CD14-positive monocyte (primary cell): ENCODE measurements around the gene SHISAL1. TPM values are rescaled to one million over a fixed set of nuclear protein-coding genes. Genes with fewer than 3 reads are reported as not detected.

Source experiments
- DNase-seq, 3 donors: peaks; one replicate each; pipeline ENCODE4 v3.0.0-alpha.2; 2011 to 2022
- H2AFZ ChIP-seq: 2 replicates; pipeline ENCODE4 v1.6.0; 2012; ENCODE audit warnings: mild to moderate bottlenecking, low read depth, low read length, inconsistent platforms; ENCODE audit not compliant: insufficient read depth, poor library complexity, severe bottlenecking
- H3K27ac ChIP-seq, 2 donors: 1 replicate in 1 of 2; 2 replicates in 1 of 2; pipeline ENCODE4 v1.5.1; 2012 to 2013; ENCODE audit warnings: low read length in 2 of 2, control low read depth in 1 of 2, inconsistent platforms in 1 of 2, low read depth in 1 of 2, mild to moderate bottlenecking in 1 of 2
- H3K27me3 ChIP-seq, 2 donors: one replicate each; pipeline versions ENCODE4 v1.6.0 to v1.6.1; 2011 to 2013; ENCODE audit warnings: low read length in 2 of 2; ENCODE audit not compliant: control insufficient read depth in 2 of 2, insufficient read depth in 2 of 2
- H3K36me3 ChIP-seq, 2 donors: replicated peaks in 1 of 2; 1 replicate in 1 of 2; 2 replicates in 1 of 2; pipeline versions ENCODE4 v1.5.1 to v1.6.1; 2012 to 2013; ENCODE audit warnings: low read length in 2 of 2, control low read depth in 1 of 2, inconsistent platforms in 1 of 2, mild to moderate bottlenecking in 1 of 2; ENCODE audit not compliant: insufficient read depth in 2 of 2, control insufficient read depth in 1 of 2
- H3K4me1 ChIP-seq, 2 donors: 1 replicate in 1 of 2; 2 replicates in 1 of 2; pipeline versions ENCODE4 v1.5.1 to v1.6.1; 2012 to 2013; ENCODE audit warnings: low read length in 2 of 2, control low read depth in 1 of 2, inconsistent platforms in 1 of 2, mild to moderate bottlenecking in 1 of 2, moderate library complexity in 1 of 2; ENCODE audit not compliant: insufficient read depth in 2 of 2, control insufficient read depth in 1 of 2
- H3K4me2 ChIP-seq: replicated peaks from 2 replicates; pipeline ENCODE3; 2012; ENCODE audit warnings: low read length, moderate library complexity, mild to moderate bottlenecking; ENCODE audit not compliant: poor library complexity, severe bottlenecking; ENCODE audit errors: extremely low read depth
- H3K4me3 ChIP-seq, 3 experiments: fragments of 200-600 bp in 1 of 3; sonication (generic) in 1 of 3; replicated peaks in 1 of 3; 1 replicate in 2 of 3; 2 replicates in 1 of 3; pipeline ENCODE4 v1.5.1; 2011 to 2013; ENCODE audit warnings: low read length in 3 of 3, mild to moderate bottlenecking in 3 of 3, control low read depth in 2 of 3, low read depth in 2 of 3, inconsistent platforms in 1 of 3, moderate library complexity in 1 of 3
- H3K79me2 ChIP-seq: 2 replicates; pipeline ENCODE4 v1.6.0; 2012; ENCODE audit warnings: mild to moderate bottlenecking, control low read depth, inconsistent platforms, low read length, moderate library complexity; ENCODE audit not compliant: insufficient read depth
- H3K9ac ChIP-seq: 2 replicates; pipeline ENCODE4 v1.6.0; 2017; ENCODE audit warnings: low read length, mild to moderate bottlenecking; ENCODE audit not compliant: insufficient read depth, poor library complexity, severe bottlenecking
- H3K9me3 ChIP-seq, 2 donors: replicated peaks in 1 of 2; 1 replicate in 1 of 2; 2 replicates in 1 of 2; pipeline versions ENCODE4 v1.5.1 to v1.6.1; 2012 to 2013; ENCODE audit warnings: low read length in 2 of 2, control low read depth in 1 of 2; ENCODE audit not compliant: control insufficient read depth in 1 of 2, insufficient read depth in 1 of 2
- H4K20me1 ChIP-seq: 2 replicates; pipeline ENCODE4 v1.6.0; 2012; ENCODE audit warnings: mild to moderate bottlenecking, low read length, control low read depth, moderate library complexity; ENCODE audit not compliant: insufficient read depth
- H3K27ac Mint-ChIP-seq, 7 donors: one replicate each; pipeline ENCODE4 v1.8.0; 2020; ENCODE audit warnings: mild to moderate bottlenecking in 7 of 7, mixed read lengths in 7 of 7, moderate library complexity in 6 of 7, inconsistent platforms in 2 of 7
- H3K27me3 Mint-ChIP-seq, 3 donors: one replicate each; pipeline ENCODE4 v1.8.0; 2021 to 2022; ENCODE audit warnings: low read depth in 3 of 3, mild to moderate bottlenecking in 3 of 3, mixed read lengths in 3 of 3, moderate library complexity in 3 of 3, inconsistent platforms in 1 of 3
- H3K36me3 Mint-ChIP-seq, 2 donors: one replicate each; pipeline ENCODE4 v1.8.0; 2020; ENCODE audit warnings: mixed read lengths in 2 of 2, inconsistent platforms in 1 of 2, mild to moderate bottlenecking in 1 of 2
- H3K4me1 Mint-ChIP-seq: one replicate; pipeline ENCODE4 v1.8.0; 2020; ENCODE audit warnings: mild to moderate bottlenecking, mixed read lengths
- H3K4me3 Mint-ChIP-seq, 2 donors: one replicate each; pipeline ENCODE4 v1.8.0; 2020; ENCODE audit warnings: mild to moderate bottlenecking in 2 of 2, mixed read lengths in 2 of 2, moderate library complexity in 1 of 2
- H3K9me3 Mint-ChIP-seq, 7 donors: one replicate each; pipeline ENCODE4 v1.8.0; 2020 to 2022; ENCODE audit warnings: mixed read lengths in 7 of 7, mild to moderate bottlenecking in 6 of 7, moderate library complexity in 6 of 7, inconsistent platforms in 2 of 7
- WGBS: methylation state at CpG from one replicate; pipeline ENCODE4 v1.1.5; 2013; ENCODE audit warnings: missing lambda C conversion rate; ENCODE audit not compliant: insufficient coverage; 5-methylcytosine and 5-hydroxymethylcytosine counted together
- intact Hi-C, 2 donors: fragments of 100-400 bp; cut with micrococcal nuclease; formaldehyde crosslinking; loops; one replicate each; pipeline versions ENCODE4 v1.15.0 to v1.15.1; 2023
- polyA plus RNA-seq, 3 donors: library from polyadenylated mRNA; depleted of rRNA in 1 of 3; unstranded in 2 of 3; stranded (reverse) in 1 of 3; fragments of 300-500 nt in 2 of 3; fragments of >200 nt in 1 of 3; fragmentation: Illumina TruSeq in 2 of 3; gene quantifications; 1 replicate in 2 of 3; 2 replicates in 1 of 3; pipeline ENCODE4 v1.2.3, GENCODE V29; 2012 to 2021
- TF ChIP-seq, protein P1 (sequence below): fragments of 200-600 bp; IDR thresholded peaks from one replicate; pipeline ENCODE4 v1.8.0; 2022; ENCODE audit warnings: antibody characterized with exemption, mild to moderate bottlenecking

The SHISAL1 gene
- polyA plus RNA-seq, 3 donors, result not detected

DNA sequence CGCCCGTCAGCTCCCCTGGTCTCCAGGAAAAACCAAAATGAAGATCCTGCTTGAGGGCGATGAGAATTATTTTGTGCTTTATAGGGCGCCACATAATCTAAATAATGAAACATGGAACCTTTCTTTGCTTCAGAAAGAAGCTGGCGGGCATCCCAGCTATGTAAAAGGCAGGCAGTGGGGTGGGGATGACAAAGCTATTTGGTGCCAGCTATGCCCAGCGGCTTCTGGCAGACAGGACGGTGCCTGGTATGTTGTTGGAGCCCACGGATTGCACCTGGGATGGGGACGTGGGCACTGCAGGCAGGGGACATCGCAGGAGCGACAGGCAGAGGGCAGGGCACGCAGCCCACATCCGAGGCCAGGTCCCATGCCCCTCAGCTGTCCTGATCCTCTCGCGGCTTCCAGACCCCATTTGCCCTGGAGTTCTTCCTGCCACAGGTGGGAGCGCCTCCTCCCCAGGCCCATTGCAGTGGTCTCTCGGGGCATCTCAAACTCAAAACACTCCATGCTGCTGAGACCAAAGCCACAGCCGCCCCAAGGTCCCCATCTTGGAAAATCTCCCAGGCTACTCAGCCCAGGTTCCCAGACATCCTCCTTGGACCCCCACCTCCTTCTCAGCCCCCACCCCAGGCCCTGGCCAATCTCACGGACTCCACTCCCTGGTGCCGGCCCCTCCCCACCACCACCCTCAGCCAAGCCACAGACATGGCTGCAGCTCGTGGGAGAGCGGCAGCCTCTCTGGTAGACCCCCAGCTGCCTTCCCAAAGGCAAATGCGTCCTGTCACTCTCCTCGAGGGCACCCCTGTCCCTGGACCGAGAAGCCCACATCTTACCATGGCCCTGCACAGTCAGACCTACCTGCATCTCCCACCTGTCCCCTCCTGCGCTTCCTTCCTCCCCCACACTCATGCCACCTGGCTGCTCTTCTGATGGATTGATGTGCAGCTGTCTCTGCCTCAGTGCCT lies 45.7 kb downstream of the SHISAL1 start:
- no peaks in the 10 kb centered on the region for H3K4me1 Mint-ChIP-seq
- Histone ChIP-seq H3K4me2 (no peak overlapping the region), H3K4me3 (no peak overlapping the region), H3K9ac (no peak overlapping the region), H3K9me3 (no peaks in the 10 kb centered on the region), H2AFZ (no peak overlapping the region), H3K36me3 (no peaks in the 10 kb centered on the region), H3K27ac (no peak overlapping the region), H3K4me1 (no peaks in the 10 kb centered on the region), H3K27me3 (no peaks in the 10 kb centered on the region), H4K20me1 (no peaks in the 10 kb centered on the region), H3K79me2 (no peaks in the 10 kb centered on the region)
- H3K27ac Mint-ChIP-seq, result no peak overlapping the region
- peaks cover 4 to 6% (median 5%) of the 10 kb centered on the region in 3 donors for H3K27me3 Mint-ChIP-seq
- intact Hi-C loops, result no loop called here
- 86% methylated on average over 23 of the region's 26 CpGs for WGBS
- H3K4me3 Mint-ChIP-seq, result no peak overlapping the region
- H3K9me3 Mint-ChIP-seq, result peaks cover 0 to 3% (median 0%) of the 10 kb centered on the region in 7 donors
- H3K36me3 Mint-ChIP-seq, result no peaks in the 10 kb centered on the region
- DNase-seq, result no peak
- TF ChIP-seq, protein P1, sequence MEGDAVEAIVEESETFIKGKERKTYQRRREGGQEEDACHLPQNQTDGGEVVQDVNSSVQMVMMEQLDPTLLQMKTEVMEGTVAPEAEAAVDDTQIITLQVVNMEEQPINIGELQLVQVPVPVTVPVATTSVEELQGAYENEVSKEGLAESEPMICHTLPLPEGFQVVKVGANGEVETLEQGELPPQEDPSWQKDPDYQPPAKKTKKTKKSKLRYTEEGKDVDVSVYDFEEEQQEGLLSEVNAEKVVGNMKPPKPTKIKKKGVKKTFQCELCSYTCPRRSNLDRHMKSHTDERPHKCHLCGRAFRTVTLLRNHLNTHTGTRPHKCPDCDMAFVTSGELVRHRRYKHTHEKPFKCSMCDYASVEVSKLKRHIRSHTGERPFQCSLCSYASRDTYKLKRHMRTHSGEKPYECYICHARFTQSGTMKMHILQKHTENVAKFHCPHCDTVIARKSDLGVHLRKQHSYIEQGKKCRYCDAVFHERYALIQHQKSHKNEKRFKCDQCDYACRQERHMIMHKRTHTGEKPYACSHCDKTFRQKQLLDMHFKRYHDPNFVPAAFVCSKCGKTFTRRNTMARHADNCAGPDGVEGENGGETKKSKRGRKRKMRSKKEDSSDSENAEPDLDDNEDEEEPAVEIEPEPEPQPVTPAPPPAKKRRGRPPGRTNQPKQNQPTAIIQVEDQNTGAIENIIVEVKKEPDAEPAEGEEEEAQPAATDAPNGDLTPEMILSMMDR, result no peak

DNA sequence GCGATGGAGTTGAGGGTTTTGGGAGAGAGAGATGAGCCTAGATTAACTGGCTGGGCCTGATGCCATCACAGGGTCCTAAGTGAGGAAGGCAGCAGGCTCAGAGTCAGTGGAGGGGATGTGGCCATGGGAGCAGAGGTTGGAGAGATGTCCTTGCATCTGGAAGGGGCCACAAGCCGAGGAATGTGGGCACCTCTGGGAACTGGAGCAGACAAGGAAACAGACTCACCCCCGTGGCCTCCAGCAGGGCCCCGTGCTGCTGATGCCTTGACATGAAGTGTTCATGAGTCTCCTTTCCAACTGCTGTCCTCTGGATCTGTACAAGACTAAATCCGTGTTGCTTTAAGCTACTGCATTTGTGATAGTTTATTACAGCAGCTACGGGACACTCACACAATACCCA lies 49.2 kb downstream of the SHISAL1 start:
- Histone ChIP-seq H3K9me3 (no peaks in the 10 kb centered on the region), H2AFZ (no peak overlapping the region), H3K4me2 (no peak overlapping the region), H3K36me3 (no peaks in the 10 kb centered on the region), H4K20me1 (no peaks in the 10 kb centered on the region), H3K4me1 (no peaks in the 10 kb centered on the region), H3K9ac (no peak overlapping the region), H3K27ac (no peak overlapping the region), H3K79me2 (no peaks in the 10 kb centered on the region), H3K27me3 (no peaks in the 10 kb centered on the region), H3K4me3 (no peak overlapping the region)
- intact Hi-C loops, result no loop called here
- Mint-ChIP-seq H3K27me3 (peaks cover 2 to 8% (median 6%) of the 10 kb centered on the region in 3 donors), H3K27ac (no peak overlapping the region), H3K36me3 (no peaks in the 10 kb centered on the region), H3K9me3 (peaks cover 0 to 3% (median 0%) of the 10 kb centered on the region in 7 donors), H3K4me1 (no peaks in the 10 kb centered on the region), H3K4me3 (no peak overlapping the region)
- TF ChIP-seq, protein P1, result no peak
- DNase-seq, result no peak
- 92% methylated on average over 6 of the region's 6 CpGs for WGBS
